ENCODE measurements around the gene GNG11.

- TF ChIP-seq TAF1 (IDR thresholded peaks at IDR 0.05; ENCODE audit: borderline replicate concordance, insufficient read depth, low read length) (no peak), POLR2AphosphoS5 (IDR thresholded peaks at IDR 0.05; ENCODE audit: low read depth, low read length) (no peak), REST (IDR thresholded peaks at IDR 0.05; ENCODE audit: insufficient read depth in 1 of 2, low read depth in 2 of 2, low read length in 2 of 2) (no peak)
Measured at GRCh38 chr7:93949423-93949822, 27.9 kb downstream of the GNG11 start.
